SW 1271 (cell line): ENCODE results near the gene ANKRD44.
"Not testable (repeated sequence)": the region's sequence is repeated elsewhere in the genome, so short reads cannot be mapped to it uniquely, and the experiment has no call there.

Experiments
- DNase-seq, 2 experiments: peaks; one replicate each; lab custom pipeline; 2025; lab: John Stamatoyannopoulos, UW

The ANKRD44 gene

DNA sequence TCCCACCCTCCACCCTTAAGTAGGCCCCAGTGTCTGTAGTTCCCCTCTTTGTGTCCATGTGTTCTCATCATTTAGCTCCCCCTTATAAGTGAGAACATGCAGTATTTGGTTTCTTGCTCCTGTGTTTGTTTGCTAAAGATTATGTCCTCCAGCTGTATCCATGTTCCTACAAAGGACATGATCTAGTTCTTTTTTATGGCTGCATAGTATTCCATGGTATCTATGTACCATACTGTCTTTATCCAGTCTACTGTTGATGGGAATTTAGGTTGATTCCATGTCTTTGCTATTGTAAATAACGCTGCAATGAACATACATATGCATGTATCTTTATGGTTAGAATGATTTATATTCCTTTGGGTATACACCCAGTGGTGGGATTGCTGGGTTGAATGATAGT, 233.9 kb downstream of the ANKRD44 start:
- DNase-seq = no peak

DNA sequence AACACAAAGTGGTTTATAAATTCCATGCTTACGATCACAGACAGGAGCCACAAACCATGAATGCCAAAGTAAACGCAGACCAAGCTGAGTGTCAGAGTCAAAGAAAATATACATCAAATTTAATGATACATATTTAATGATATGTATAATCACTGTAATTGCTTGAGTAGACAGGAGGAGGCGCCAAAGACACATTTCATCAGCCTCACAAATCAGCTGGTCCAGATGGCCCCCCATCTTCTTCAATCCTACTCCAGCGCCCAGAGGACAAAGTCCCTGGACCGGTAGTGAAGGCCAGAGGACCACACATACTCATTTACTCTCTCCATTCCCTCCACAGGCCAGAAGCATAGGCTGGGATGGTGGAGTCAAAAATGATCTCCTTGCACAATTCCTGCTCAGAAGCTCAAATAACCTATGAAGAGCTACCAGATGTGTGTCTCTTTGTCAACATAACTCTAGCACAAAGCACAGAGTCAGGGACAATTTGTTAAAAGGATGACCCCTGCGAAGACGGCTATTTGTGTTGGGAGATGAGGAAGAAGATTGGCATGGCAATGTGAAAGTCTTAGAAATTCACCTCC, 234.7 kb downstream of the ANKRD44 start:
- DNase-seq = peak in 1 of 2 experiments; percentile 10

DNA sequence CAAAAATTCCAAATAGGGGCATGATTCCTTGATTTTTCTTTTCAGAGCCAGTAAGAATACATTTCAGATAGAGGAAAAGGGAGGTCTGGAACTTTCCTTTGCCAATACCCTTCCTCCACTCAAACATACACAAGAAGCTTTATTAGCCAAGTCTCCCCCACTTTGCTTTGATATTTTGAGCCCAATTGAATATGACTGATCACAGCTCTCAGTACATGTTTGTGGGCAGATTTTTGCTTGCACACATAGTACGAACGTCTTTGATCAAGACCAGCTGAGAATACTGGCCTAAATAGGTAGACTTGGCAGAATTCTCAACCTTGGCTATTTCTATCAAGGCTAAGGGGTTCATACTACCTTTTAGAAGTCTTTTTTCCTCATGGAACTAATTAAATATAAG, 235.3 kb downstream of the ANKRD44 start:
- DNase-seq = no peak

DNA sequence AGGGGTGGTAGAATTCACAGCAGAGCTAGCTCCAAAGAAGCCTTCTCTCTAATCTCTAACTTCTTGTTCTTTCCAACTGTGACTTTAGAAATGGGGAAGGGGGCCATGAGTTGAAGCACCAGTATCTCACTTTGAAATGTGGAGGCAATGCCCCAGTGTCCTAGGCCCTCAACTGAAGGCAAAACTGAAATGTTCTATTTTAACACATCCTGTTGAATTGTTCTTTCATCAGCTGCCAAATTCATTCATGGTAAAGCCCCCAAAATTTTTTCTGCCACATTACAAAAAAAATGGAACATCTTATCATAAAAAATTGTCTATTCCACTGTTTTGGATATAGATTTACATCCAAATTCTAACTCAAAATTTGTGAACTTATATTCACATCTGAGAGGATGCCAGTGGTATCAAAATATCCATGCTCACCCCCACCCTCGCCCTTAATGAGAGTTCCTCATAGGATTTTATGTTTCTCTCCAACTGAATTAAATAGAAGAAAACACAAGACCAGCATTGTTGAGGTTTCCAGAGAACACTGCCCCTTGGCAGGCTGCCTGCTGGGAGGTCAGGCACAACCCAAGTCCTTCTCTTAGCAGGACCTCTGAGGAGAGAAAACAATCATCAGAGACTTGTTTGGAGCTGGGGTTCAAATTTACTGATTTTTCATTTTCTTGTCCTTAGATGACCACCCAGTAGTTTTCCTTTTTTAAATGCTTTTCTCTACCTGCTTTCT, 236.7 kb downstream of the ANKRD44 start:
- DNase-seq = no peak

DNA sequence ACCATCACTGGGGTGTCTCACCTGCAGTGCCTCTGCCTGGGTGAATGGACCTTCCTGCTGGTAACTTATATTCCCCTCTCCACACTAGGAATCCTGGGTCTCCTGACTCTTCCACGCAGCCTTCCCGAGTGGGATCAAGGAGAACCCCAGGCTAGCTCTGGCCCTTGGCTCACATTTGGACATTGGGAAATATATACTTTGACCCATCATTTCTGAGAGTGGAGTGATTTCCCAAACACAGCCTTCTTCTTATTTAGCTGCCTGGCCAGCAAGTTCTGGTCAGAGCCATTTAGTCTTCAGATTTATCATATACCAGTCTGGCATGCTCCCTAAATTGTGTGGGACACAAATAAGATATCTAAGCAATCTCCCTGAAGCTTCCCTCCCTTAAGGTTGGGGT, 237.3 kb downstream of the ANKRD44 start:
- DNase-seq = no peak

DNA sequence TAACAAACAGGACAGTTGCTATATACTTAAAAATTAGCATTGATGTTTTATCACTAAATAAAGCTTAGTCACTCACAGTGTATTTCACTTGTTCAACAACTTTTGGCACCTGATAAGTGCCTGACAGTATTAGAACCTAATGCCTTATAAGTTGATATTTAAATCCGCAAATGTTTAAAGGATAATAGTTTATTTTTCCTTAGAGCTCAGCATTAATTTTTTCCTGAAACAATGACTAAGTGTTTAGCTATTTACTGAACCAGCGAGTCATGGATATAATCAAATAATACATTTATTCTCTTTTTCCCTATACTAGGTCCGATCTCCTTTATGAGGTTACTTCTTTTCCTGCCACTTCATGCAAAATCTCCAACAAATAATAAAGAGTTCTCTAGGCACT, 238.0 kb downstream of the ANKRD44 start:
- DNase-seq = no peak

DNA sequence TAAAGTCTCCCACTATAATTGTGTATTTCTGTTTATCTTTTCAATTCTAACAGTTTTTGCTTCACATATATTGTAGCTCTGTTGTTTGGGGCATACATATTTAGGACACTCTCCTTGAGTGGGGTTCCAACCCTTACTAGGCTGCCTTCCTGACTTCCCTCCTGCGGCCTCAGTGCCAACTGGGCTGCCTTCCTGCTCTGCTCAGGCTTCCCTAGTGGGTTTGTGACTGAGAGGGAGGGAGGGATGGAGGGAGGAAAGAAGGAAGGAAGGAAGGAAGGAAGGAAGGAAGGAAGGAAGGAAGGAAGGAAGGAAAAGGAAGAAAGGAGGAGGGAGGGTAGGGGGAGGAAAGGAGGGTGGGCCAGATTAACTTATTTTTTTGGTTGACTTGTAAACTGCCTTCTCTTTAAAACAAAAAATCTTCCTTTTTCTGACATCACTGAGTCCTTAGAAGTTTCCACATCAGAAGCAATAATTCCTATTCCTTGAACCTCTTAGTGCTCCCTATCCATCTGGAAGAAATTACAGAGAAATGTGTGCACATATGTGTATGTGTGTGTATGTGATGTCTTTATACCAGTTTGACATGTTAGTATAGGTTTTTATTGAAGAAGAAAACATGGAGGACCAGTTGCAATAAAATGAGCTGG, 238.7 kb downstream of the ANKRD44 start:
- DNase-seq = no peak

DNA sequence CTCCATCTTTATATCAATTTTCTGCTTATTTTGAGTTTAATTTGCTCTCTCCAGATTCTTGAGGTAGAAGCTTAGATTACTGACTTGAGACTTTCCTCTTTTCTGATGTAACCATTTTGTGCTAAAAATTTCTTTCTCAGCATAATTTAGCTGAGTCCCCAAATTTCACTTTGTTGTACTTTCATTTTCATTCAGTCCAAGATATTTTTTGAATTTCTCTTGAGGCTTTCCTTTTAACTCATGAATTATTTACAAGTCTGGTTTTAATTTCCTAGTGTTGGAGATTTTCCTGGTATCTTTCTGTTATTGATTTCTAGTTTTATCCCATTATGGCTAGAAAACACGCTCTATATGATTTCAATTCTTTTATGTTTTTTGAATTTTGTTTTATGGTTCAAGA, 239.4 kb downstream of the ANKRD44 start:
- DNase-seq = no peak

DNA sequence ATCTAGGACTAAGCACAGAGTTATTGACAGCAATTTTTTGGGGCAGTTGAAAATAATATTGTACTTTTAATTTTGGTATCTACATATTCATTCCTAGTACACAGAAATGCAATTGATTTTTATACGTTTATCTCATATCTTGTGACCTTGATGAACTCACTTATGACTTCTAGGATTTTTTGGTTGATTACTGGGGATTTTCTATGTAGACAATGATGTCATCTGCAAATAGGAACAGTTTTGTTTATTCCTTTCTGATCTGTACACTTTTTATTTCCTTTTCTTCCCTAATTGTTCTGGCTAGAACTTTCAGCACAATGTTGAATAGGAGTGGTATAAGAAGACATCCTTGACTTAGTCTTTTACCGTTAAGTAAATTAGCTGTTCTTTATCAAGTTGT, 240.6 kb downstream of the ANKRD44 start:
- DNase-seq = no peak

DNA sequence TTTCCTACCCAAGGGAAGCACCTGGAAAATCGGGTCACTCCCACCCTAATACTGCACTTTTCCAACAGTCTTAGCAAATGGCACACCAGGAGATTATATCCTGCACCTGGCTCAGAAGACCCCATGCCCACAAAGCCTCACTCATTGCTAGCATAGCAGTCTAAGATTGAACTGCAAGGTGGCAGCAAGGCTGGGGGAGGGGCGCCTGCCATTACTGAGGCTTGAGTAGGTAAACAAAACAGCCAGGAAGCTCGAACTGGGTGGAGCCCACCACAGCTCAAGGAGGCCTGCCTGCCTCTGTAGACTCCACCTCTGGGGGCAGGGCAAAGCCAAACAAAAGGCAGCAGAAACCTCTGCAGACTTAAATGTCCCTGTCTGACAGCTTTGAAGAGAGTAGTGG, 248.0 kb downstream of the ANKRD44 start:
- DNase-seq = not testable (repeated sequence)

DNA sequence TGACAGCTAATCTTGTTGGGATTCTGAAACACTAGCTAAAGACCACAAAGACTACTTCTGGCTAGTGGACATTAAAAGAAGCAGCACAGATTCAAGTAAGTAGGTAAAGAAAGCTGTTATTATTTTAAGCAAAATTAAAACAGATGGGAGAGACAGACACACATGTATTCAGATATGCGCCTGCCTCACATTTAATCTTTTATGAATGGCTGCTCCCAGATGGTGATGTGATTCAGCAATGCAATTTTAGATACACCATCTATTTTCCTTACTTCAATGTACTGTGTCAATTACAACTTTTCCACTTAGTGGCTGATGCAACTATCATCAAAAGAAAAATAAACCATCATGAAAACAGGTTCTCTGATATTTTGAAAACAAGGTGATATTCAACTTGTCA, 251.1 kb downstream of the ANKRD44 start:
- no peak for DNase-seq

DNA sequence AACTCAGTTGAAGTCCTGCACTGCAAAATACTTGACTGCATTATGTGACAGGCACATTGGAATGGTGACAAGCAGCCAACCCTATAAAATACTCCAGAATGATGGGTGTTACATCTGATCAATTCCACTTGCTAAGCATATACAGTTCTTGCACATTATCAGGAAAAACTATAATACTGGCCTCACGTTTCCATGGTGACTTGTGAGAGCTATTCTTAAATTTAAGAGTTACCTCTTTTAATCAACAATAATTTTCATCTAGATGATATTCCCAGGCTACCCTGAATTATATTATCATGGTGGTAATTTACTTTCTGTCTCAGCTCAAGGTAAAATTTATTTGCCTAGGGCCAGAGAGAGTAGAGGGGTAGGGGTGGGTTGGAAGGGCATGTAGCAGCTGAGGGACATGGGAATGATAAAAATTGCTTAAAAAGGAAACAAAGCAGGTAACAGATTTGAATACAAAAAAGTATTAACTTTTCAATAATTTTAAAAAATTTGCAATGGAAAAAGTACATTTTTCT, 251.7 kb downstream of the ANKRD44 start:
- no peak for DNase-seq

DNA sequence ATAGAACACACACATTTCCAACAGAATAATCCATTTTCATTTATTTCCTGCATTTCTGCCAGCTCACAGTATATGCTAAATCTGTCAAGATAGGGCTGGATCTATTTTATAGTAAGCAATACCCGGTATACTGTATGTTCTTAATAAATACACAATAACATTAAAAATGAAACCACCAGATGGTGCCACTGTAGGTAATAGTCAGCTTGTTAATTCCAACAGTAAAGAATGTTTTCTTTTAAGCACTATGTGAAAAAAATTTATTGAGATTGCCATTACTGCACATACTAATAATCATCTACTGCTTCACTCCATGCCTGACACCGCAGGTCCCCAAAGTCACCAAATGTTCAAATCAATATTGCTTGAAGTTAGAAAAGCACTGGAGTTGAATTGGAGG, 252.6 kb downstream of the ANKRD44 start:
- DNase-seq = no peak

DNA sequence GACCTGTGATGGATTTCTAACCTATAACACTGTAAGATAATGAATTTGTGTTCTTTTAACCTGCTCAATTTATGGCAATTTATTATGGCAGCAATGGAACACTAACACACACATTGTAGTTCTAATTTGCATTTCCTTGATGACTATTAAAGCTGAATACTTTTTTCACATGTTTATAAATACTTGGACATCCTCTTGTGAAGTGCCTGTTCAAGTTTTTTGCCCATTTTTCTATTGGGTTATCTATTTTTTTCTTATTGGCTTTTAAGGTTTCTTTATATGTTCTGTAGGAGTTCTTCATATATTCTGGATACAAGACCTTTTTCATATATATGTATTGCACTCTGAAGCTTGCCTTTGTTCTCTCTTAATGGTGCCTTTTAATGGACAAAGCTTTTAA, 255.5 kb downstream of the ANKRD44 start:
- no peak for DNase-seq

DNA sequence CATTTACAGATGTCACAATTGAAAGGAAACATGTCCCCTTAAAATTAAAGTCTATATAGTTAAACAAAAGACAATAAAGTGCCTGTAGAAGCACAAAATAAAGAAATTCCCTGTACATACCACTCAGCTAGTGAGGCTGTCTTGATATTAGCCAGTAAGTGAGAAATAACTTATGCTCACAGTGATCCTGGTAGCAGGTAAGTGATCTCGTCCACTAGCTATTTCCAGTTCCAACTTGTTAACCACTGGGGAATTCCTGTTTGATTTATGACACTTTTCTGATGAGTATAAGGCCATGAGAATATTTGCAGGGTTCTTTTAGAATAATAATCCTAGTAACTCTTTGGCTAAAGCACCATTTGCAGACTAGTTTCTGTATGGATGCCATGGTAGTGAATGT, 256.1 kb downstream of the ANKRD44 start:
- no peak for DNase-seq

DNA sequence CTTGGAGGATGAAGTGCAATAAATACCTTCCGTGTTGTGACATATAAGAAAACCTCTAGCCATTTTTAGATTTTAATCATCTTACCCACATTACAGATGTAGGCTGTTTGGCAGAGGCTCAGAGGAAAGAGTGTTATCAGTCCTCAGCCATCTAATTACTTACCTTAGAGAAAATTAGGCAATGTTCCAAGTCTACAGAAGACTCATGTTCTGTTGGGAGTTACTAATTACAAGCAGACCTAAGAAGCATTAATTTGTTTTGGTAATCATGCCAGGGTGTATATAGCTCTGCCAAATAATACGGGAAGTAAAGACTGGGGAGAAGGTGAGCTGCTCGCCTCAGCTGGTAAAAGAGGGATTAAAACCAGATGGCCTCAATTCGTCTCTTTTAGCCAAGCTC, 258.2 kb downstream of the ANKRD44 start:
- no peak for DNase-seq

DNA sequence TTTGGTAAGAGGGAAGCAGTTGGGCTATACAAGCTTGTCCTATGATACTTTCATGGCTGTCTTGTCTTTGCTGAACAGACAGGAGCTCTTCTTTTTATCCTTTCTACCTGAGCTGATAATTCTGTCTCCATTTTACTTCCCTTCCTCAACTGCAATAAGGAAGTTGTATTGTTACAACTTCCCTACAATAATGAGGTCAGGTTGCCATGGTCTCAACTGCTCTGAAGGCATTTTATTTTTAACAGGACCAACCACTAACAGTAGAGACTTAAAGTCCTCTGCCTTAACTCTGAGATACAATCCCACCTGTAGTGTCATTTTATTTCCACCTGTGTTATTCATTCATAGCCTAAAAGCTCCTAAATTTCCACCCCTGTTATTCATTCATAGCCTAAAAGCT, 265.5 kb downstream of the ANKRD44 start:
- DNase-seq = no peak

DNA sequence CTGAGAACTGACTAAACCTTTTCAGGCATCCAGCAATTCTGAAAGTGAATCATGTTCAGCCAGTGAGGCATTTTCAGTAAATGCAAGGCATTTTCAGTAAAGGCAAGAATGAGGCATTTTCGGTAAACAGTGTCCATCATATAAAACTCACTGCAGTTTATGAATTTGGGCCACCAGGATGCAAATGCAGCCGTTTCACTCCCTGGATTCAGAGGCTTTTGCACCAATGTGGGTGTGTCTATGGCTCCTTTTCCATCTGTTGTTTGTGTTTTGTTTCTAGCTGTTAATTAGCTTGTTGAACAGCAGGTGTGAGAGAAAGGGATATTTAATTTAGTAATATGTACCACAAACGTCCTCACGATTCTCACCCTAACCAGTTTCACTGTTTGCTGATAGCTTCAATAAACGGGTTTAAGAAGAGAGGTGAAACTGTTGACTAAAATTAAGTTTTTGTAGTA, 267.8 kb downstream of the ANKRD44 start:
- DNase-seq = no peak

DNA sequence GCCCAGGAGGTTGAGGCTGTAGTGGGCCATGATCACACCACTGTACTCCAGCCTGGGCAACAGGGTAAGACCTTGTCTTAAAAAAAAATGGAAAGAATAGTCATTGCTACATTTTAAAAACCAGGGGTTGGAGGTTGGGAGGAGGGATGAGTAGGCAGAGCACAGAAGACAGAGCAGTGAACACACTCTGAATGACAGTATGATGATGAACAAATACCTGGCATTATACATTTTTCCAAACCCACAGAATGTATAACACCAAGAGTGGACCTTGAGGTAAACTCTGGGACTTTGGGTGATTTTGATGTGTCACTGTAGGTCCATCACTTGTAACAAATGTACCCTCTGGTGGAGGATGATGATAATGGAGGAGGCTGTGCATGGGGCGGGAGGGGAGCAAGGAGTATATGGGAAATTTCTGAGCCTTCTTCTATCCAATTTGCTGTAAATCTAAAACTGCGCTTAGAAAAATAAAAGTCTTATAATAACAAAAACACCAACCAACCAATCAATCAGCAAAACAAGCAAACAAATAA, 272.6 kb downstream of the ANKRD44 start:
- DNase-seq = no peak

DNA sequence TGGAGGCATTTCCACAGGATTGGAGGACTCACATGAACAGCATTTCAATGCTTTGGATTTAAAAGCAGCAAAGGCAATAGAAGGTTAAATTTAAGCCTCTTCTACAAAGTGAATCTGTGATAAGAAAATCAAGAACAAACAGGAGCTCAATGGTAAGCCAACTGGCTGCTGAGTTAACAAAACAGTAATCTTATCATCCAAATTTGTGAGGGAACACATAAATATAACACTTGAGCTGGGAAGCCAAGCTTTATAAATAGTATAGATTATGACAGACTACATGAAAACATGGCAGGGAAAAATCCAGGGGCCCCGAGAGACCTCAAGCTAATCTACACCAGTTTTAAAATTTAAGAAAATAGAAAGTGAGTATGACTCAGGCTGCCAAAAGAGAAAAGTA, 275.6 kb downstream of the ANKRD44 start:
- no peak for DNase-seq

DNA sequence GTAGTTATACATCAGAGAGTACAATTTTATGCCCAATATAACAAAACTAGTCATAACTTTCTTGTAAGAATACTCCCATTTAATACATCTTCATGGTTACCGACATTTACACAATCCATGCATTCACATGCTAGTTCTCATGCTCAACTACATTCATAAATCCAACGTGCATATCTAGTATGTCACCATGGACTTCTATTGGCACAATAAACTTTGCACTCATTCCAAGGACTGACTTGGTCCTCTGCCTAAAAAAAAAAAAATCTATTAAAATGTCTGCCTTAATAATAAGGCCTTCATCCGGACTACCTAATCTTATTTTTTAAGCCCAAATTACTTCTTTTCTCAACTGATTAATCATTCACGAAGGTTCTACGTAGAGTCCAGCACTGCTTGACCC, 276.3 kb downstream of the ANKRD44 start:
- no peak for DNase-seq

DNA sequence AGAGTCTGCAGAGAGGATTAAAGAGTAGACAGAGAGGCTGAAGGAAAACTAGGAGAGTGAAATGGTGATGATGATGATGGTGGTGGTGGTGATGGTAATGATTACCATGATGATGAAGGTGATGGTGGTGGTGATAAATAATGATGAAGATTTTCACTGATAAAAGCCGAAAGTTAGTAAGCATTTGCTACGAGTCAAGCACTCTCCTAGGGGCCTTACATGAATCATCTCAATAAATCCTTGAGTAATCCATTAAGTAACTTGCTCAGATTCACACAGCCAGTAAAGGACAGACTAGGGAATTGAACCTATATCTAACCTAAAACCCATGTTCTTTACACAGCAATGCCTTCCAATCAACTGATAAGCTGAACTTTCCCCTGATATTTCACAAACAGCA, 277.4 kb downstream of the ANKRD44 start:
- no peak for DNase-seq

DNA sequence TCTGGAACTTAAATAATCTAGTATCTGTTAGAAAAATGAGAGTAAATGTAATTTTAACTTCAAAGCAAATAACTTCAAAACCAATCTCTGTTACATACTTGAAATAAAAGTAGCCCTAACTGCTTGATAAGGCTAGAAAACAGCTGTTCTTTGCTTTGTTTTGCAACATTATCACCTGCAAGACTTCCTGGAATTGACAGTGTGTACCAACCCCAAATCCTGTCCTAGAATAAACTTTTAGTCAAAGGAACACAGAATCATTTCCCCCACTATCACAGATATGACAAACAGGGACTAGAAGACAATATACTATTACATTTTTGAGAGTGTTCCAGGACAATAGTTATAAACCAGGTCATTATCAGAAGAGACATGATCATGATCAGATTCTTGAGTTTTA, 278.8 kb downstream of the ANKRD44 start:
- DNase-seq = no peak
